GM23248 (cell line): ENCODE data around the gene CNIH3.

Source experiments
- EZH2 ChIP-seq: fragments of 200-600 bp; sonication (generic); IDR thresholded peaks from 2 replicates; pipeline ENCODE4 v1.6.1; 2018; ENCODE audit warnings: antibody characterized with exemption, mild to moderate bottlenecking; ENCODE audit not compliant: insufficient read depth, poor library complexity, severe bottlenecking
- EZH2phosphoT487 ChIP-seq: fragments of 200-600 bp; sonication (generic); IDR thresholded peaks from 2 replicates; pipeline ENCODE4 v1.6.1; 2018; ENCODE audit warnings: antibody characterized with exemption, moderate library complexity, mild to moderate bottlenecking, low read depth; ENCODE audit not compliant: insufficient read depth

- TF ChIP-seq EZH2 (no peak), EZH2phosphoT487 (no peak)
Observed at GRCh38 chr1:224632381-224632871, 16.3 kb downstream of the CNIH3 start.
